ENCODE results near the gene MEIS2. TPM values are rescaled to one million over a fixed set of nuclear protein-coding genes. Genes with fewer than 3 reads are reported as not detected.

Gene MEIS2
- total and polyA plus RNA-seq, 2 of the 13 experiments (the other 11 are each of a cell fraction or from before 2014, with no cell fraction given) = 10.7 to 12.4 TPM

GRCh38 chr15:36965570-36966342 is 134.6 kb downstream of the MEIS2 start:
- FAIRE-seq (no peak), ATAC-seq (no peak), DNase-seq (ENCODE audit: low spot score) (no peak)
- H3K27ac ChIP-seq (ENCODE audit: extremely low read length, insufficient read depth, low read length) = no peak overlapping the region
- in situ Hi-C loops (cut with HindIII; ENCODE audit: extremely low pct_ligation_motif_present, low pct_unique_long_range_greater_than_20kb) (no loop called here), intact Hi-C loops (cut with micrococcal nuclease; ENCODE audit: unreplicated experiment) (no loop called here)
- TF ChIP-seq PHF20 (CRISPR knock-in tag; IDR thresholded peaks at IDR 0.05) (no peak), ZNF670 (CRISPR knock-in tag; IDR thresholded peaks at IDR 0.05; ENCODE audit: borderline replicate concordance) (no peak), ZFYVE20 (CRISPR knock-in tag; IDR thresholded peaks at IDR 0.05; ENCODE audit: borderline replicate concordance, low read depth) (no peak), ZNF331 (CRISPR knock-in tag; IDR thresholded peaks at IDR 0.05) (no peak), TBL1XR1 (IDR thresholded peaks at IDR 0.05; ENCODE audit: borderline replicate concordance, low read length, partially characterized antibody) (no peak), ZBTB40 (IDR thresholded peaks at IDR 0.05) (no peak), ZBTB40 (CRISPR knock-in tag; IDR thresholded peaks at IDR 0.05) (no peak), TEF (CRISPR knock-in tag; IDR thresholded peaks at IDR 0.05) (no peak), TSC22D2 (CRISPR knock-in tag; IDR thresholded peaks at IDR 0.05; ENCODE audit: borderline replicate concordance) (no peak)
- no peaks in the 10 kb centered on the region for H3K9me3 ChIP-seq (ENCODE audit: low read length)
- CTCF ChIA-PET (ENCODE audit: low intra/inter-chr PET ratio, low total read pairs) = no interaction called here
- no peak overlapping the region for H3K9ac ChIP-seq (ENCODE audit: insufficient read depth, low read depth, low read length)
- no peak overlapping the region for H3K4me3 ChIP-seq (replicated peaks in 1 of 3; ENCODE audit: insufficient read depth in 1 of 3, low read depth in 2 of 3, low read length in 3 of 3)
- H2AFZ ChIP-seq (ENCODE audit: low read length) = no peak overlapping the region
- H3K79me2 ChIP-seq (ENCODE audit: insufficient read depth, low read length) = no peaks in the 10 kb centered on the region
- no peak overlapping the region for H3K4me2 ChIP-seq (ENCODE audit: low read depth, low read length)
- H3K27me3 ChIP-seq (ENCODE audit: control insufficient read depth in 1 of 2, insufficient read depth in 2 of 2, low read length in 2 of 2) = no peaks in the 10 kb centered on the region
- 92% methylated on average over 4 of the region's 4 CpGs for WGBS (ENCODE audit: low lambda C conversion rate)
- POLR2A ChIA-PET = no interaction called here
- no peaks in the 10 kb centered on the region for H3K4me1 ChIP-seq (ENCODE audit: insufficient read depth, low read length)
- H3K36me3 ChIP-seq (replicated peaks in 1 of 2; ENCODE audit: control insufficient read depth in 1 of 2, insufficient read depth in 2 of 2, low read length in 2 of 2) = no peaks in the 10 kb centered on the region
- no TSS peak for BruUV-seq (replicated peaks)
- no peaks in the 10 kb centered on the region for H4K20me1 ChIP-seq (ENCODE audit: insufficient read depth, low read length)

Data from HepG2 (cell line).